ENCODE results near the gene FGF23. TPM values are rescaled to one million over a fixed set of nuclear protein-coding genes. Genes with fewer than 3 reads are reported as not detected.

Gene FGF23
- total and polyA plus RNA-seq, 5 donors from 2014 or later: not detected

DNA sequence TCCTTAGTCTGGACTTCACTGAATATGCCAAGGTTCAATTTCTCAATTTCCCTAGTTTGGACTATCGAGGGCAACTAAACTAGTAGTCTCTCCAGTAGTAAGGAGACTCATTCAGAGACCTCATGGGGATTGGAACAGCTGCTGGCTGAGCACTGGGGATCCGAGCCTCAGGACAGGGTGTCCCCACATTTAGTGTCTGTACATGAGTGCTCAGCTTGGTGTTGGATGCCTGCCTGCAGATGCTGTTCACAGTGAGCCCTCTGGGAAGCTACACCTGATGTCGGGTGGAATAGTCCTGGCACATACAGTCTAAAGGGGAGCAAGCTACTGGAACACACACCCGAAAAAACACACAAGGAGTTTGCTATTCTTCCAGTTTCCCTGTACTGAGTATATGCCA, 820 bp upstream of the FGF23 start:
- Mint-ChIP-seq H3K36me3 (no peaks in the 10 kb centered on the region), H3K4me1 (no peaks in the 10 kb centered on the region), H3K27me3 (peaks cover 32% of the 10 kb centered on the region), H3K4me3 (no peak overlapping the region), H3K27ac (no peak overlapping the region), H3K9me3 (no peaks in the 10 kb centered on the region)
- Histone ChIP-seq H3K9me3 (ENCODE audit: control insufficient read depth in 2 of 2, low read length in 2 of 2) (no peaks in the 10 kb centered on the region), H3K36me3 (ENCODE audit: control insufficient read depth, insufficient read depth, low read length) (no peaks in the 10 kb centered on the region), H3K4me1 (ENCODE audit: control insufficient read depth, insufficient read depth, low read length, poor library complexity, severe bottlenecking) (no peaks in the 10 kb centered on the region), H3K27ac (ENCODE audit: insufficient read depth, low read length, poor library complexity, severe bottlenecking) (no peak overlapping the region), H3K4me3 (ENCODE audit: low read depth, low read length) (no peak overlapping the region), H3K27me3 (ENCODE audit: control insufficient read depth, insufficient read depth, low read length) (peaks cover 19% of the 10 kb centered on the region)
- ATAC-seq (ENCODE audit: low read depth in 2 of 2): no peak
- DNase-seq: no peak

- no peaks in the 10 kb centered on the region for H3K36me3 ChIP-seq (ENCODE audit: control insufficient read depth, insufficient read depth, low read length)
- no peak overlapping the region for H3K27ac Mint-ChIP-seq
- no peaks in the 10 kb centered on the region for H3K4me1 Mint-ChIP-seq
- no peaks in the 10 kb centered on the region for H3K9me3 ChIP-seq (ENCODE audit: control insufficient read depth in 2 of 2, low read length in 2 of 2)
- peaks cover 24% of the 10 kb centered on the region for H3K27me3 Mint-ChIP-seq
- H3K4me3 Mint-ChIP-seq: no peak overlapping the region
- H3K4me3 ChIP-seq (ENCODE audit: low read depth, low read length): no peak overlapping the region
- H3K27ac ChIP-seq (ENCODE audit: insufficient read depth, low read length, poor library complexity, severe bottlenecking): no peak overlapping the region
- H3K36me3 Mint-ChIP-seq: no peaks in the 10 kb centered on the region
- H3K4me1 ChIP-seq (ENCODE audit: control insufficient read depth, insufficient read depth, low read length, poor library complexity, severe bottlenecking): no peaks in the 10 kb centered on the region
- ATAC-seq (ENCODE audit: low read depth in 2 of 2): no peak
- H3K27me3 ChIP-seq (ENCODE audit: control insufficient read depth, insufficient read depth, low read length): peaks cover 19% of the 10 kb centered on the region
- no peaks in the 10 kb centered on the region for H3K9me3 Mint-ChIP-seq
- no peak for DNase-seq
Observed at GRCh38 chr12:4378772-4379171, 740 bp downstream of the FGF23 start.

DNA sequence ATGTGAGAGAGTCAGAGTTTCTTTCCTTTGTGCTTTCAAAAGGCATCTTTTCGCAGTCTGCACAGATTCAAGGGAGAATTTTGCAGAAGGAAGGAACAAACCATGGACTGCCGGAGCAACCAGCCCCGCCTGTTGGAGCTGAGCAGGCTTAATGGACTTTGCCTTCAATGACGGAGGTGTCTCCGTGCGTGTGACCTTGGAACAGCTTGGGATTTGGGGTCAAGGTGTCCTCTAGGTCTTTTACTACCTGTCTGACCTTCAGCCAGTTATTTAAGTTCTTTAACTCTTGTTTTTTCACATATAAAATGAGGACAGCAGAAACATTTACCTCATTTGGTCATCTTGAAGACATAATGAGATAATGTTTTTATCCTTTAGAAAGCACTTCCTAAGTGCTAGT, 4.1 kb downstream of the FGF23 start:
- no peak overlapping the region for H3K27ac ChIP-seq (ENCODE audit: insufficient read depth, low read length, poor library complexity, severe bottlenecking)
- no peaks in the 10 kb centered on the region for H3K9me3 ChIP-seq (ENCODE audit: control insufficient read depth in 2 of 2, low read length in 2 of 2)
- DNase-seq: no peak
- H3K4me3 ChIP-seq (ENCODE audit: low read depth, low read length): no peak overlapping the region
- Mint-ChIP-seq H3K4me1 (no peaks in the 10 kb centered on the region), H3K36me3 (no peaks in the 10 kb centered on the region), H3K4me3 (no peak overlapping the region), H3K9me3 (peaks cover 0 to 3% (median 0%) of the 10 kb centered on the region in 7 donors), H3K27me3 (peaks cover 22% of the 10 kb centered on the region), H3K27ac (no peak overlapping the region)
- no peaks in the 10 kb centered on the region for H3K4me1 ChIP-seq (ENCODE audit: control insufficient read depth, insufficient read depth, low read length, poor library complexity, severe bottlenecking)
- no peaks in the 10 kb centered on the region for H3K36me3 ChIP-seq (ENCODE audit: control insufficient read depth, insufficient read depth, low read length)
- peaks cover 18% of the 10 kb centered on the region for H3K27me3 ChIP-seq (ENCODE audit: control insufficient read depth, insufficient read depth, low read length)
- no peak for ATAC-seq (ENCODE audit: low read depth in 2 of 2)

DNA sequence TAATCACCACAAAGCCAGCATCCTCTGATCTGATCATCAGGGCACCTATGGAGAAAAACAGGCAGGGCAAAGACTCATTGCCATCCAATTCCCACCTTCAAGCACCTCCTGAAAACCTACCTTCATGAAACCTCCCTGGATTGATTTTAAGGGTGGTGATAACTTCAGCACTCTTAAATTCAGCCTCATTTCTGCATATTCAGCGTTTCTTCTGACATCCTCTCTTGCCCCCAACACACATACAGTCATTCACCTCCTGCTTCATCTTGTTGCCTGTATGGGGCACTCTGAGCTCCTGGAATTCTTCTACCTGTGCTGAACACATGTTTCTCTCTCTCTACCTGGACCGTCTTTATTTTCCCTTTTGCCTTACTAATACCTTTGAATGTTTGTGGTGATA, 6.9 kb downstream of the FGF23 start:
- no peaks in the 10 kb centered on the region for H3K9me3 ChIP-seq (ENCODE audit: control insufficient read depth in 2 of 2, low read length in 2 of 2)
- no peak for DNase-seq
- Mint-ChIP-seq H3K4me1 (no peaks in the 10 kb centered on the region), H3K27ac (no peak overlapping the region), H3K36me3 (peaks cover 3% of the 10 kb centered on the region), H3K27me3 (peaks cover 20% of the 10 kb centered on the region), H3K4me3 (no peak overlapping the region), H3K9me3 (peaks cover 0 to 3% (median 0%) of the 10 kb centered on the region in 7 donors)
- H3K27ac ChIP-seq (ENCODE audit: insufficient read depth, low read length, poor library complexity, severe bottlenecking): no peak overlapping the region
- H3K36me3 ChIP-seq (ENCODE audit: control insufficient read depth, insufficient read depth, low read length): no peaks in the 10 kb centered on the region
- H3K4me1 ChIP-seq (ENCODE audit: control insufficient read depth, insufficient read depth, low read length, poor library complexity, severe bottlenecking): no peaks in the 10 kb centered on the region
- H3K27me3 ChIP-seq (ENCODE audit: control insufficient read depth, insufficient read depth, low read length): peaks cover 6% of the 10 kb centered on the region
- no peak overlapping the region for H3K4me3 ChIP-seq (ENCODE audit: low read depth, low read length)
- ATAC-seq (ENCODE audit: low read depth in 2 of 2): no peak

- no peak for DNase-seq
- no peaks in the 10 kb centered on the region for H3K4me1 ChIP-seq (ENCODE audit: control insufficient read depth, insufficient read depth, low read length, poor library complexity, severe bottlenecking)
- H3K27ac ChIP-seq (ENCODE audit: insufficient read depth, low read length, poor library complexity, severe bottlenecking): no peak overlapping the region
- peaks cover 10% of the 10 kb centered on the region for H3K27me3 ChIP-seq (ENCODE audit: control insufficient read depth, insufficient read depth, low read length)
- H3K9me3 Mint-ChIP-seq: peaks cover 0 to 3% (median 0%) of the 10 kb centered on the region in 7 donors
- no peak overlapping the region for H3K4me3 Mint-ChIP-seq
- H3K4me3 ChIP-seq (ENCODE audit: low read depth, low read length): no peak overlapping the region
- peaks cover 3% of the 10 kb centered on the region for H3K36me3 Mint-ChIP-seq
- H3K27me3 Mint-ChIP-seq: peaks cover 24% of the 10 kb centered on the region
- no peak overlapping the region for H3K27ac Mint-ChIP-seq
- no peaks in the 10 kb centered on the region for H3K36me3 ChIP-seq (ENCODE audit: control insufficient read depth, insufficient read depth, low read length)
- ATAC-seq (ENCODE audit: low read depth in 2 of 2): no peak
- no peaks in the 10 kb centered on the region for H3K9me3 ChIP-seq (ENCODE audit: control insufficient read depth in 2 of 2, low read length in 2 of 2)
- no peaks in the 10 kb centered on the region for H3K4me1 Mint-ChIP-seq
Observed at GRCh38 chr12:4370265-4370664, 9.2 kb downstream of the FGF23 start.

- H3K27me3 Mint-ChIP-seq: peaks cover 31% of the 10 kb centered on the region
- no peaks in the 10 kb centered on the region for H3K4me1 Mint-ChIP-seq
- peaks cover 3% of the 10 kb centered on the region for H3K36me3 Mint-ChIP-seq
- H3K27ac ChIP-seq (ENCODE audit: insufficient read depth, low read length, poor library complexity, severe bottlenecking): no peak overlapping the region
- H3K27ac Mint-ChIP-seq: no peak overlapping the region
- peaks cover 0 to 3% (median 0%) of the 10 kb centered on the region in 7 donors for H3K9me3 Mint-ChIP-seq
- no peak for DNase-seq
- no peak for ATAC-seq (ENCODE audit: low read depth in 2 of 2)
- H3K27me3 ChIP-seq (ENCODE audit: control insufficient read depth, insufficient read depth, low read length): peaks cover 11% of the 10 kb centered on the region
- H3K4me3 ChIP-seq (ENCODE audit: low read depth, low read length): no peak overlapping the region
- no peaks in the 10 kb centered on the region for H3K4me1 ChIP-seq (ENCODE audit: control insufficient read depth, insufficient read depth, low read length, poor library complexity, severe bottlenecking)
- no peaks in the 10 kb centered on the region for H3K36me3 ChIP-seq (ENCODE audit: control insufficient read depth, insufficient read depth, low read length)
- no peaks in the 10 kb centered on the region for H3K9me3 ChIP-seq (ENCODE audit: control insufficient read depth in 2 of 2, low read length in 2 of 2)
- H3K4me3 Mint-ChIP-seq: no peak overlapping the region
Observed at GRCh38 chr12:4369548-4369947, 10.0 kb downstream of the FGF23 start.

DNA sequence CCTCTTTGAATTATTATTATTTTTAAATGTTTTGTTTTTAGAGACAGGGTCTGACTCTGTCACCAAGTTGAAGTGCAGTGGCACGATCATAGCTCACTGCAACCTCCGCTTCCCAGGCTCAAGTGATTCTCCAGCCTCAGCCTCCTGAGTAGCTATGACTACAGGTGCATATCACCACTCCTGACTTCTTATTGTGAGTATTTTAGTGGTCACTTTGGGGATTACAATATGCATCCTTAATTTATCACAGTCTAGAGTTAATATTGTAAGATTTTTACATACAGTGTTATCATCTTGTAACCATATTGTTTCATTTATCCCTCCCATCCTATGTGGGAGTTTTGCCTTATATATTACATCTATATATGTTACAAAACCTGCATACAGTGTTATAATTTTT, 13.4 kb downstream of the FGF23 start:
- Mint-ChIP-seq H3K27ac (no peak overlapping the region), H3K4me3 (no peak overlapping the region), H3K36me3 (peaks cover 3% of the 10 kb centered on the region), H3K9me3 (peaks cover 0 to 1% (median 0%) of the 10 kb centered on the region in 7 donors), H3K4me1 (no peaks in the 10 kb centered on the region), H3K27me3 (peaks cover 29% of the 10 kb centered on the region)
- no peak for DNase-seq
- Histone ChIP-seq H3K4me1 (ENCODE audit: control insufficient read depth, insufficient read depth, low read length, poor library complexity, severe bottlenecking) (no peaks in the 10 kb centered on the region), H3K9me3 (ENCODE audit: control insufficient read depth in 2 of 2, low read length in 2 of 2) (no peaks in the 10 kb centered on the region), H3K4me3 (ENCODE audit: low read depth, low read length) (no peak overlapping the region), H3K36me3 (ENCODE audit: control insufficient read depth, insufficient read depth, low read length) (no peaks in the 10 kb centered on the region), H3K27me3 (ENCODE audit: control insufficient read depth, insufficient read depth, low read length) (peaks cover 10% of the 10 kb centered on the region), H3K27ac (ENCODE audit: insufficient read depth, low read length, poor library complexity, severe bottlenecking) (no peak overlapping the region)
- no peak for ATAC-seq (ENCODE audit: low read depth in 2 of 2)

GRCh38 chr12:4356041-4356327, 23.5 kb downstream of the FGF23 start:
- Histone ChIP-seq H3K36me3 (ENCODE audit: control insufficient read depth, insufficient read depth, low read length) (peaks cover 20% of the 10 kb centered on the region), H3K27ac (ENCODE audit: insufficient read depth, low read length, poor library complexity, severe bottlenecking) (no peak overlapping the region), H3K4me3 (ENCODE audit: low read depth, low read length) (no peak overlapping the region), H3K27me3 (ENCODE audit: control insufficient read depth, insufficient read depth, low read length) (no peaks in the 10 kb centered on the region), H3K4me1 (ENCODE audit: control insufficient read depth, insufficient read depth, low read length, poor library complexity, severe bottlenecking) (no peaks in the 10 kb centered on the region), H3K9me3 (ENCODE audit: control insufficient read depth in 2 of 2, low read length in 2 of 2) (no peaks in the 10 kb centered on the region)
- H3K27ac Mint-ChIP-seq: peak overlapping the region in 1 of 3 donors; percentile 44
- no peak overlapping the region for H3K4me3 Mint-ChIP-seq
- no peaks in the 10 kb centered on the region for H3K9me3 Mint-ChIP-seq
- peaks cover 0 to 16% (median 5%) of the 10 kb centered on the region in 4 donors for H3K4me1 Mint-ChIP-seq
- no peak for ATAC-seq (ENCODE audit: low read depth in 2 of 2)
- DNase-seq: peak; percentile 7 to 62 (median 11)
- H3K36me3 Mint-ChIP-seq: peaks cover 12% of the 10 kb centered on the region
- peaks cover 1% of the 10 kb centered on the region for H3K27me3 Mint-ChIP-seq
